GM20000 (cell line): ENCODE data around the gene KIRREL3.

Experiments
- DNase-seq: peaks from one replicate; pipeline ENCODE4 v3.0.0; 2012; ENCODE audit warnings: low spot score
- TF ChIP-seq, protein P1 (sequence below): IDR thresholded peaks from 2 replicates; pipeline ENCODE4 v1.5.1; 2012; ENCODE audit warnings: mild to moderate bottlenecking, control low read depth; ENCODE audit errors: extremely low read depth, missing control alignments

The KIRREL3 gene

GRCh38 chr11:126662035-126662790, 338.4 kb downstream of the KIRREL3 start:
- TF ChIP-seq, protein P1, sequence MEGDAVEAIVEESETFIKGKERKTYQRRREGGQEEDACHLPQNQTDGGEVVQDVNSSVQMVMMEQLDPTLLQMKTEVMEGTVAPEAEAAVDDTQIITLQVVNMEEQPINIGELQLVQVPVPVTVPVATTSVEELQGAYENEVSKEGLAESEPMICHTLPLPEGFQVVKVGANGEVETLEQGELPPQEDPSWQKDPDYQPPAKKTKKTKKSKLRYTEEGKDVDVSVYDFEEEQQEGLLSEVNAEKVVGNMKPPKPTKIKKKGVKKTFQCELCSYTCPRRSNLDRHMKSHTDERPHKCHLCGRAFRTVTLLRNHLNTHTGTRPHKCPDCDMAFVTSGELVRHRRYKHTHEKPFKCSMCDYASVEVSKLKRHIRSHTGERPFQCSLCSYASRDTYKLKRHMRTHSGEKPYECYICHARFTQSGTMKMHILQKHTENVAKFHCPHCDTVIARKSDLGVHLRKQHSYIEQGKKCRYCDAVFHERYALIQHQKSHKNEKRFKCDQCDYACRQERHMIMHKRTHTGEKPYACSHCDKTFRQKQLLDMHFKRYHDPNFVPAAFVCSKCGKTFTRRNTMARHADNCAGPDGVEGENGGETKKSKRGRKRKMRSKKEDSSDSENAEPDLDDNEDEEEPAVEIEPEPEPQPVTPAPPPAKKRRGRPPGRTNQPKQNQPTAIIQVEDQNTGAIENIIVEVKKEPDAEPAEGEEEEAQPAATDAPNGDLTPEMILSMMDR = no peak

GRCh38 chr11:126660761-126661425, 339.7 kb downstream of the KIRREL3 start:
- TF ChIP-seq, protein P1 = no peak
- no peak for DNase-seq

More at GRCh38 chr11:126662035-126662790, 338.4 kb downstream of the KIRREL3 start:
- DNase-seq = no peak

- DNase-seq = no peak
- TF ChIP-seq, protein P1 = no peak
Observed at GRCh38 chr11:126660321-126660720, 340.2 kb downstream of the KIRREL3 start.

GRCh38 chr11:126658306-126659056, 342.1 kb downstream of the KIRREL3 start:
- no peak for DNase-seq
- TF ChIP-seq, protein P1 = no peak

DNA sequence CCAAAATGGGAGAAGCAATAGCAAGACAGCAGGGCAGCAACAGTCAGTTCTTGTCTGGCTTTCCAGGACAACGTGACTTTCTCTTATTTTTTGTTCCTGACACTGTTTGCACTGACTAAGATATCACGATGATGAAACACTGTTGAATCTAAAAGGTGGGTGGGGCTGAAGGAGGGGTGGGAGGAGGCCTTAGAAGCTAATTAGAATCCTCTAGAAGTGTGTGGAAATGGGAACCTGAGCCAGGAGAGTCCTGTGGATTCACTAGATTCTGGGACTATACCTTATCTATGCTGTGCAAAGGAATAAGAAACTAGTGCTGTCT, 344.8 kb downstream of the KIRREL3 start:
- TF ChIP-seq, protein P1 = no peak
- no peak for DNase-seq

DNA sequence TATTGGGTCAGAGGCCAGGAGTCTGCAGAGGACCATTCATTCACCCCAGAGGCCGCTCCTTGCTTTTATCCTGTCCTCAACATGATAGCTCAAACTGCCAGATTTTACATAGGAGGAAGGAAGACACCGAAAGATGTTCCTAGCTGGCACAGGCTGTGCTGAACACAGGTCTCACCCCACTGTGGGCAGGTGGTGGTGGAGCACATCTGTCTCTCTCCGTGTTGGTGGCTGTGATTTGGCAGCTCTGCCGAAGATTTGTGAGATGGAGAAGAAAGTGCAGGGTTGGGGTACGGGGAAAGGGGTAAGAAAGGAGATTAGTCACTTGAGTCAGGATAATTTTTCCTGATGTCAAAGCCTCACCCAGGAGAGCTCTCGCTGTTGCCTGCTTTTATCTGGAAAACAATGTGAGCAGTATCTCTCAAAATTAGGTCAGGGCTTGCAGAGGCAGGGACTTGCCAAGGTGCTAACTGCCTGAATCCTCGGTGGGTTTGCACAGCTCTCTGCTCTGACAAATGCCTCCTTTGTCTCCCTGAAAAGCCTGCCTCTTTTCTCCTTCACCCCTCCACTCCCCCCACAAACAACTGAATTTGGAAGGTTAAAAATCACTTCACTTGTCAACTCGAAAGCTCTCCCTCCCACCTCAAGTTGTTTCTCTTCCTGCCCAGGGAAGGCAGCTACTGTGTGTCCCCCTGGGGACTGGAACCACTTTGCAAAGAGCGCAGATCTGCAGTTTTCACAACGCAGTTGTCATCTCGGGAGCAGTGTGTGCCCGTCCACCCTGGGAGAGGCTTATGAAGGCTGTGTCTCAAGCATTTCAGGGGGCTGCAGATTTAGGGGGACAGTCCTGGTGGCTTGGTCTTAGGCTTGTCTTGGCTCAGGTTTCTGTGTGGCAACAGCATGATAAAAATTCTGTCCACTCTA, 345.4 kb downstream of the KIRREL3 start:
- TF ChIP-seq, protein P1 = no peak
- no peak for DNase-seq
